GM19468 (cell line): ENCODE measurements around the gene DCPS.
"Not testable (repeated sequence)": the region's sequence is repeated elsewhere in the genome, so short reads cannot be mapped to it uniquely, and the experiment has no call there.

Source experiments
- ATAC-seq: cut with Tn5 transposase; IDR thresholded peaks from one replicate; pipeline ENCODE4 v1.9.1; 2021; ENCODE audit warnings: mild to moderate bottlenecking, moderate library complexity, moderate number of reproducible peaks; ENCODE audit not compliant: unreplicated experiment; ENCODE audit errors: extremely low read depth

Gene DCPS

GRCh38 chr11:126357055-126357962 is 53.4 kb downstream of the DCPS start:
- ATAC-seq, result no peak

- ATAC-seq, result no peak
Observed at GRCh38 chr11:126357969-126358762, 54.3 kb downstream of the DCPS start.

DNA sequence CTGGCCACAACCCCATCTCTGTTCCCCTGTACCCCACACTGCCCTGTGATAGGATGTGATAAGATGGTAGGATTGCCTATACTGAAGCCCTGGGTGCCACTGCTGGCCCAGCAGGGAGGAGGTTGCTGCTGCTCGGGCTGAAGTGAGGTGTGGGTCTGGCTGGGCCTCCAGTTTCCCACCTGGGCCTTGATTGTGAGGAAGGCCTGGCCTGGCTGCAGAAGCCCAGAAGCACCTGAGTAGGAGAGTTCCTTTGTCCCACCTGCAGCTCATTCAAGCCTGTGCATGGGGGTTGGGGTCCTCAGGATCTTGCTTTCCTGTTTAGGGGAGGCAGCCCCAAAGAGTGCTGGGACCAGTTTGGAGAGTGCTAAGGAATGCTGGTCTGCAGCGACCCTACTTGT is 54.9 kb downstream of the DCPS start:
- no peak for ATAC-seq

- no peak for ATAC-seq
Observed at GRCh38 chr11:126359431-126360048, 55.7 kb downstream of the DCPS start.

GRCh38 chr11:126360049-126360446 is 56.2 kb downstream of the DCPS start:
- ATAC-seq, result no peak

DNA sequence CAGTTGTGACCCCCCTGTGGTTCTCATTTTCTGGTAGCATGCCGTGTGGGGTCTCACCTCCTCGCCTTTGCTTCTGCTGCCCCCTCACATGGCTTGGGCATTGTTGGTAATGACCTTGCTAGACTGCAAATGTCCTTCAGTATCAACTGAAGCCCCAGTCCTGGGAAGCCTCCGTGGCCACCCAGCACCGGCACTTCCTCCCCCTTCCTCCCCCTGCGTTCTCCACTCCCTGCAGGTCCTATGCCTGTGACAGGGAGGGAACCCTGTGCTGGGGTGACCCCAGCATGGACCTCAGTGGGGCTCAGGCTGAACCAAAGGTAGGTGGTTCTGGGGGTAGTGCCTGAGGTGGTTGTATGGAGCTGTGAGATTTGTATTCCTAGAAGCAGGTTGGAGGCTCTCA is 57.5 kb downstream of the DCPS start:
- no peak for ATAC-seq

GRCh38 chr11:126362879-126363655 is 59.2 kb downstream of the DCPS start:
- no peak for ATAC-seq

DNA sequence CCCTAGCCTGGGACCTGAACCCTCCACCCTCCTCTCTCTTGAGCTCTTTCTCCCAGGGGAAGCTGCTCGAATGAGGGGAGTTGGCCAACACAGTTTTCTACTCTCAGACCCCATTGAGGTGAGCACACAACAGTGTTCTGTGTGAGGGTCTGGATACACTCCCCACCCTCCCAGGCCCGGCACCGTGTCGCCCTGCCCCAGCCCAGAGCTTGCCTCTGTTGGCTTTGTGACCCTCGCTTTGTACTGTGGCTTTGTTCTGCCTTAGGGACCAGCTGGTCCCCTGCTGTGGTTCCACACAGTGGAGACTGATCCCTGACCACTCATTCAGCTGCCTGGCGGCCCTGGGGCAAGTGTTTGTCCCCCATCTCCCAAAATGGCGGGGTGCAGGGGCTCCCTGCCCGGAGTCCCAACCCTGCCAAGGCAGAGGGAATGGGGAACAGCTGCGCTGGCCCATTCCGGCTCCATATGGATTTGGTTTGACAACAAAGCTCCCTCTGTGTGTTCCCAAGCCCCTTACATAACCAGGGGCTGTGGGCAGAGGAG is 59.9 kb downstream of the DCPS start:
- no peak for ATAC-seq

GRCh38 chr11:126364735-126365134 is 60.9 kb downstream of the DCPS start:
- not testable (repeated sequence) for ATAC-seq

DNA sequence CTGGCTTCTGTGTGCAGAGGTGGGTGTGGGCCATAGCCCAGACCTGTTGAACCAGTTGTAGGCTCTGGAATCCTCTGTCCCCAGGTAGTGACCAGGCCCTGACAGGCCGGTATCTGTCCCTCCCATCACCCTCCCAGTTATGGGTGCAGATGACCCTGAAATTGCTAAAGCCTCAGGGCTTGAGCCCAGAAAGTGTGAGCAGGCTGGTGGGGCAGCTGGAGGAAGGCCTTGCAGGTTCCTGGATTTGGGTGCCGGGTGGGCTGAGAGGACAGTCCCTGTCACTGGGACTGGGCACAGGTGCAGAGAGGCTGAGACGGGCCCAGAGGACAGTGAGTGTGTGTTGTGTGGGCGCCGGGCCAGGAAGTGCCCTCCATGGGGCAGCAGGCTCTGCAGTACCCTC is 61.6 kb downstream of the DCPS start:
- ATAC-seq, result not testable (repeated sequence)

DNA sequence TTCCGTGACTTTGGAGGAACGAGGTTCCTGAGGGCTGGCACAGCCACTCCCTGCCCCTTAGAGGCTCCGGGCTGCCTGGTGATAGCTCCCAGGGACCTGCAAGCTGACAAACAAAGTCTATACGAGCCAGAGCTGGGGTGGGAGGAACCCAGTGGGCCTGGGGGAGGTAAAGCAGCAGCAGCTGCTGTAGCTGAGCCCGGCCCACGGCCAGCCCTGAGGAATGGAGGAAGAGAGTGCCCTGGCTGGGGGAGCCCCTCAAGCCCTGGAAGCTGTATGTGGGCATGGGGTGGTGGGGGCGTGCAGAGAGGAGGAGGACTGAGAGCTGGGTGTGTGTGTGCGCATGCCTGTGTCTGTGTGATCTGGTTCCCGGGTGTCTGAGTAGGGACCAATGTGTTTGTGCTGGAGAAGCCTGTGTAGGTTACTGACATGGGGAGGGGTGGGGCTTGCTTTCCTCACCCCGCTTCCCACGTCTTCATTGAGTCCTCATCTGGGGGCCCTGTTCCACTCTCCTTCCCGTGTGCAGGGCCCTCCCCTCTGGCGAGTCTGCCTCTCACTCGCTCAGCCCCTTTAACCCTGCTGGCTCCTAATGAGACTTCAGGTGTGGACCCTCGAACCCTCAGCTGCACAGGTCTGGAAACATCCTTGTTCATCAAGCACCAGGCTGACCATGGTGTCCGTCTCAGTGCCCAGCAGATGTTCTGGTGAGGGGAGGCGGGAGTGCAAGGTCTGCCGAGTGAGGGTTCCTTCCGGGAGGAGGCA is 62.4 kb downstream of the DCPS start:
- no peak for ATAC-seq

- not testable (repeated sequence) for ATAC-seq
Observed at GRCh38 chr11:126366823-126367654, 63.2 kb downstream of the DCPS start.

GRCh38 chr11:126367806-126368205 is 63.9 kb downstream of the DCPS start:
- not testable (repeated sequence) for ATAC-seq

- ATAC-seq, result not testable (repeated sequence)
Observed at GRCh38 chr11:126368336-126369119, 64.7 kb downstream of the DCPS start.

GRCh38 chr11:126370016-126370415 is 66.2 kb downstream of the DCPS start:
- no peak for ATAC-seq

- no peak for ATAC-seq
Observed at GRCh38 chr11:126371595-126371994, 67.7 kb downstream of the DCPS start.

DNA sequence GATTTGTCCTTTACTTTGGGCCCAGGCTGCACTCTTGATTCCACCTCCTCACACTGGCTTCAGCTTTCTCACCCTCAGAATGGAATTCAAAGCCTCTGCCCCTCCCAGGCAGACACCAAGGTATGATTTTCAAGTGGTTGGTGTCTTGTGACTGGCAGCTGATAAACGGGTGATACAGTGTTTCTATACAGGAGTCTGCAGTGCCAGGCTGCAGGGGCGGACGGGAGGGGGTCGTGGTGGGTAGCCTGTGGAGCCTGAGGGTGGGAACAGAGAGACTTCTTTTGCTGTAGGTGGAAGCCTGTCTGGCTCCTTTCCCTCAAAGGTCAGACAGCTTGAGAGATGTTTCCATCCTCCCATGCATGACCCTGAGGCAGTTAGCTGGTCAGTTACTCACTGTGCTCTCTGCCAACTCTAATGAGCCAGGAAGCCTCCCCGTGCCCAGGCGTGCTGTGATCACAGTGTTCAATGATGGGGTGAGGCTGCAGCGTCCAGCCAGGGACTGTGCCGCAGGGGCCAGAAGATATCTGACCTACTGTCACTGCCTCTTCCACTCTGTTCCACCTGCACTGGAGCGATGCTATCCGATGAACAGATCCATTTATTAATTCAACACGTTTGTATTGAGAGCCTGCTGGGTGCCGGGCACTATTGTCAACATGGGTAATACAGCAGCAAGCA is 69.7 kb downstream of the DCPS start:
- ATAC-seq, result not testable (repeated sequence)
